ENCODE measurements around the gene SEMA5B. TPM values are rescaled to one million over a fixed set of nuclear protein-coding genes. Genes with fewer than 3 reads are reported as not detected.

The SEMA5B gene
- polyA plus RNA-seq, 1 experiment, result not detected

DNA sequence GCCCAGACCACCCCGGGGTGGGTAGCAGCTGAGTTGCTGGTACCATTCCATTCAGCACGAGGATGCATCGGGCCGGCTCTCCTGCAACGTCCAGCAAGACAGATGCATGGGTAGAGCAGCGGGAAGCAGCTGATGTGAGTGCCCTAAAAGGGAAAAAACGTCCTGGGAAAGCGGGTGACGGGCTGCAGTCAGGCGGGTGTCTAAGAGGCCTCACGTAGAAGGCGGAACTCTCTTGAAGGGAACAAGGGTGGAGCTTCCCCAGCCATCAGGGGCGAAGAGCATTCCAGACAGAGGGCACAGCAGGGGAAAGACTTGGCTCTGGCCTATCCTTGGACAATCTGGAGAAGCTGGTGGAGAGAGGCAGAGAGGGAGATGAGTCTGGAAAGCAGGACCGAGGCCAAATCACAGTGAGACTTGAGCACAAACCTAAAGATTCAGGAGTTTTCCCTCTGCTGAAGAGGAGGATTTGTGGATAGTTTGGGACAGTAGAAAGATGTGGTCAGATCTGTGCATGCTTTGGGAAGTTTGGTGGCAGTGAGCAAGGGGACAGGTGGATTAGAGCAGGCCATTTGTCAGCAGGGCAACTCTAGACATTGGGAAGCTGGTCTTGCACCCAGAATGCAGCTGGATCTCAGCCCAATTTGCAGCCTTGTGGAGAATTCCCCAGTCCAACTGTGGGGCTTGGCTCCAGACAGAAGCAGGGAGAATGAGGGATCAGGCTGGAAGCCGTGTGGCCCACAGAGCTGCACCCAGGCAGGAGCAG, 70.7 kb downstream of the SEMA5B start:
- H3K4me3 ChIP-seq (ENCODE audit: low read depth, low read length), result no peak overlapping the region
- H3K27me3 ChIP-seq (ENCODE audit: control insufficient read depth, insufficient read depth, low read length), result peaks cover 35% of the 10 kb centered on the region
- ChIA-PET POLR2A (no interaction called here), CTCF (interaction anchor here (4.5 kb wide), 1 partner anchor 15 kb away, joined by 19 read pairs; no protein-coding TSS in a partner anchor)
- H3K36me3 ChIP-seq (ENCODE audit: control insufficient read depth, insufficient read depth, low read length), result no peaks in the 10 kb centered on the region
- TF ChIP-seq, protein P1, sequence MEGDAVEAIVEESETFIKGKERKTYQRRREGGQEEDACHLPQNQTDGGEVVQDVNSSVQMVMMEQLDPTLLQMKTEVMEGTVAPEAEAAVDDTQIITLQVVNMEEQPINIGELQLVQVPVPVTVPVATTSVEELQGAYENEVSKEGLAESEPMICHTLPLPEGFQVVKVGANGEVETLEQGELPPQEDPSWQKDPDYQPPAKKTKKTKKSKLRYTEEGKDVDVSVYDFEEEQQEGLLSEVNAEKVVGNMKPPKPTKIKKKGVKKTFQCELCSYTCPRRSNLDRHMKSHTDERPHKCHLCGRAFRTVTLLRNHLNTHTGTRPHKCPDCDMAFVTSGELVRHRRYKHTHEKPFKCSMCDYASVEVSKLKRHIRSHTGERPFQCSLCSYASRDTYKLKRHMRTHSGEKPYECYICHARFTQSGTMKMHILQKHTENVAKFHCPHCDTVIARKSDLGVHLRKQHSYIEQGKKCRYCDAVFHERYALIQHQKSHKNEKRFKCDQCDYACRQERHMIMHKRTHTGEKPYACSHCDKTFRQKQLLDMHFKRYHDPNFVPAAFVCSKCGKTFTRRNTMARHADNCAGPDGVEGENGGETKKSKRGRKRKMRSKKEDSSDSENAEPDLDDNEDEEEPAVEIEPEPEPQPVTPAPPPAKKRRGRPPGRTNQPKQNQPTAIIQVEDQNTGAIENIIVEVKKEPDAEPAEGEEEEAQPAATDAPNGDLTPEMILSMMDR (IDR thresholded peaks at IDR 0.05; ENCODE audit: insufficient read depth, low read depth, low read length), result no peak
- no peak for DNase-seq (ENCODE audit: low read depth)

DNA sequence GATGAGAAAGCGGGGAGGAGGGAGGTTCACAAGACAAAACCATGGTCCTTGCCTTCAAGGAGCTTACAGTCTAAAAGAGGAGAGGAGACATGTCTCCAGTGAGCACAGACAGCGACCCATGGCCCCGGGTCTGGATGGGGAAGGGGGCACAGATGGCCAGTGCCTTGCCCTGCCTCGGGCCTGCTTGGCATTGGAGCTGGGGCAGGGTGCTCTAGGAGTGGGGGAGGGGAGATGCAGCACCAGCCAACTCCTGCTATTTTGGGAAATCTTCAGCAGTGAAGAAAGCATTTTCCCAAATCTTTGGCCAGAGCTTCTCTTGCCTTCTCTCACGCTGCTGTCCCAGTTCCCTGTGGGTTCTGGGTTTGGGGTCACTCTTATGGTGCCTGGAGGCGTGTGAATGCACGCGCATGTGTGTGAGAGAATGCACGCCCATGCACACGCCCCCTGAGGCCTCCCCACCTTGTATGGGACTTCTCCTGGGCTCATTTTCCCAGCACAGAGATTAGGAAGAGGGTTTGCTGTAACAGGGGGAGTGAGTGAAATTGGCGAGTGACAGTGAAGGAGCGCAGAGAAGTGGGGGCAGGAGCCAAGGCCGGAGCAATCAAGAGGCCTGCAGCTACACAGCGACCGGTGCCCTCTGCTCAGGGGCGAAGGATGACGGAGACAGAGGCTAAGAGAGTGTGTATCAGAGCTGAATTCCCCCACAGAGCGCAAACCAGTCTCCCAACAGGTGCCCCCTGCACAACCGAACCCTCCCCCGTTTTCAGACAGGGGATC, 71.5 kb downstream of the SEMA5B start:
- Histone ChIP-seq H3K4me3 (ENCODE audit: low read depth, low read length) (no peak overlapping the region), H3K36me3 (ENCODE audit: control insufficient read depth, insufficient read depth, low read length) (no peaks in the 10 kb centered on the region), H3K27me3 (ENCODE audit: control insufficient read depth, insufficient read depth, low read length) (peaks cover 31% of the 10 kb centered on the region)
- DNase-seq (ENCODE audit: low read depth), result no peak
- CTCF ChIA-PET, result interaction anchor here (4.5 kb wide), 1 partner anchor 14 kb away, joined by 19 read pairs; no protein-coding TSS in a partner anchor
- TF ChIP-seq, protein P1 (IDR thresholded peaks at IDR 0.05; ENCODE audit: insufficient read depth, low read depth, low read length), result no peak
- POLR2A ChIA-PET, result no interaction called here

DNA sequence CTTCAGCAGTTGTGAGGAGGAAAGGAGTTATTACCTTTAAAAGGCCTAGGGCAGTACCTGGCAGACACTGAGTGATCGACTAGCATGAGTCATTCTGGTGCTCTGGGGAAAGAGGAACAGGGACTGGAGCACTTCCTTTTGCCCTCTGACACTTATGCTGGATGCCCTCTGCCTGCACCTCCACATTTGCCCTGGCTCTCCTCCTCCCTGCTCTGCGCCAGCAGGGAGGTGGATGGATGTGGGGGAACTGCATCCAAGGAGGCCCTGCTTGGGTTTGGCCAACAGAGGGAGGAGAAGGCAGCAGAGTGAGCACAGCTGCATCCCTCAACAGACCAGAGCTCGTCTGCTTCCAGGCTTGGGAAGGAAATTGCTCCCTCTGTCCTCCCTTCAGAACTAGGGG, 75.0 kb downstream of the SEMA5B start:
- TF ChIP-seq, protein P1 (IDR thresholded peaks at IDR 0.05; ENCODE audit: insufficient read depth, low read depth, low read length), result peak; percentile 17; the same call in 1 of the 2 replicates
- no peaks in the 10 kb centered on the region for H3K36me3 ChIP-seq (ENCODE audit: control insufficient read depth, insufficient read depth, low read length)
- DNase-seq (ENCODE audit: low read depth), result no peak
- POLR2A ChIA-PET, result no interaction called here
- H3K4me3 ChIP-seq (ENCODE audit: low read depth, low read length), result no peak overlapping the region
- CTCF ChIA-PET, result interaction anchor here (3.5 kb wide), 1 partner anchor 10 kb away, joined by 21 read pairs; no protein-coding TSS in a partner anchor
- peaks cover 15% of the 10 kb centered on the region for H3K27me3 ChIP-seq (ENCODE audit: control insufficient read depth, insufficient read depth, low read length)

DNA sequence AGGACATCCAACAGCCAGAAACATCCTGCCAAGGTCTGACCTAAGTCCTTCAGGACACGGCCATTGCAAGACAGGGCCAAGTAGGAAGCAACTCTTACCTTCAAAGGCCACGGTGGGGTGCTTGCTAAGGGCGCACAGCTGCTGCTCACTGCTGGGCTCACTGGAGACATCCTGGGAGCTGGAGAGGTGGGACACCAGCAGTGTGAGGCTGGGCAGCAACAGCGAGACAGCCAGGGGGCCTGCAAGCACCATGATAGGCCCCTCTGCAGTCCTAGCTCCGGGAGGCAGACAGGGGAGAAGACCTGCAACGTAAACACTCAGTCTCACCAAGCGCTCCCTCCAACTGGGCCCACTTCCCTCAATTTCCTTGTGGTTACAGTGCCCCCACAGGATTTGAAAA, 79.2 kb downstream of the SEMA5B start:
- TF ChIP-seq, protein P1 (IDR thresholded peaks at IDR 0.05; ENCODE audit: insufficient read depth, low read depth, low read length), result no peak
- POLR2A ChIA-PET, result interaction anchor here (0.5 kb wide), 1 partner anchor 35 kb away, joined by 6 read pairs; no protein-coding TSS in a partner anchor
- CTCF ChIA-PET, result no interaction called here
- H3K27me3 ChIP-seq (ENCODE audit: control insufficient read depth, insufficient read depth, low read length), result peaks cover 13% of the 10 kb centered on the region
- no peak overlapping the region for H3K4me3 ChIP-seq (ENCODE audit: low read depth, low read length)
- no peaks in the 10 kb centered on the region for H3K36me3 ChIP-seq (ENCODE audit: control insufficient read depth, insufficient read depth, low read length)
- DNase-seq (ENCODE audit: low read depth), result no peak

DNA sequence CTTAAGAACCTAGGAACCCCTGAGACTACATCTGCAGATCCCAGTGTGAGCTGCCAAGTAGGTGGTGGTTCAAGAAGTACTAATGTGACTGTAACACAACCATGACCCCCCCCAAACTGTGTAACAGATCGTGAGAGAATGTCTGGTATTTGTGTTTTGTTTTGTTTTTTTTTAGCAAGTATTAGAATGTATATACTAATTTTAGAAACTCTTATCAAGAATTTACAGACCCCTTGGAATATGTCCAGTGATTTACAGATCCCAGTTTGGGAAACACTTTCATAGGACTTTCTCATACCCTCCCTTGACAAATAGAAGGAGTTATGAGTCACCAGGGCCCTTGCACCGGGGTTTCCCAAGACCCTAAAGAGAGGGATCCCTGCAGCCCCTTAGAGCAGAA, 79.8 kb downstream of the SEMA5B start:
- Histone ChIP-seq H3K27me3 (ENCODE audit: control insufficient read depth, insufficient read depth, low read length) (peaks cover 13% of the 10 kb centered on the region), H3K36me3 (ENCODE audit: control insufficient read depth, insufficient read depth, low read length) (no peaks in the 10 kb centered on the region), H3K4me3 (ENCODE audit: low read depth, low read length) (no peak overlapping the region)
- no peak for DNase-seq (ENCODE audit: low read depth)
- ChIA-PET CTCF (interaction anchor here (1.1 to 2.7 kb wide), 2 partner anchors 80 to 193 kb away, joined by 3 to 10 read pairs; partner anchors contain the start of gene SEMA5B), POLR2A (no interaction called here)
- TF ChIP-seq, protein P1 (IDR thresholded peaks at IDR 0.05; ENCODE audit: insufficient read depth, low read depth, low read length), result no peak

Data from BJ (cell line).